IPS DF 19.7 (cell line): Measurements from ENCODE around the gene AQP12B.
"Not testable (repeated sequence)": the region's sequence is repeated elsewhere in the genome, so short reads cannot be mapped to it uniquely, and the experiment has no call there.

Experiments
- DNase-seq: peaks from one replicate; pipeline ENCODE4 v3.0.0-alpha.2; 2013; ENCODE audit warnings: low read depth, low spot score

Gene AQP12B

DNA sequence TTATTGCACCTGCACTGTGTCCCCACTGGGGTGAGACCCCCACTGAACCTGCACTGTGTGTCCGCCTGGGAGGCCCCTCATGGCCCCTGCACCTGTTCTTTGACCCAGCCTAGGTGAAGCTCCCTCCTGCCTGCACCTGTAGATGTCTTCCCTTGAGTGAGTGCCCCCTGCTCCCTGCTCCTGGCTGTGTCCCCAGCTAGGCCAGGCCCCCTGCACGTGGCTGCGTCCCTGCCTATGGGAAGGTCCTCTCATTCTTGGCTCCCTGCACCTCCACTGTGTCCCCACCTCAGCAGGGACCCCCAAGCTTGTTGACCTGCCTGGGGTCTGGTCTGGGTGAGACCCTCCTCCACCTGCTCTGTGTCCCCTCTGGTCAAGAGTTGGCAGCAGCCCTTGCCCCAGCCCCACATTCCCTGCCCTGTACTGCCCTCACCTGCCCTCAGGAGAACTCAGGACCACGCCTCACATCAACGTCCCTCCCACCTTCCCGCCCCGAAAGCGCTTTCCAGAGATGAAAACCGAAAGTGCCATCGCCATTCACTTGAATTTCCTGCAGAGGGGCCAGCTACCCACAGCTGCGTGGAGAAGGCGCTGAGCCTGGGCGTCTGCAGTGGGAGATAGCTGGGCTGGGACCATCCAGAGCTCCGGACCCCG is 769 bp upstream of the AQP12B start:
- not testable (repeated sequence) for DNase-seq

DNA sequence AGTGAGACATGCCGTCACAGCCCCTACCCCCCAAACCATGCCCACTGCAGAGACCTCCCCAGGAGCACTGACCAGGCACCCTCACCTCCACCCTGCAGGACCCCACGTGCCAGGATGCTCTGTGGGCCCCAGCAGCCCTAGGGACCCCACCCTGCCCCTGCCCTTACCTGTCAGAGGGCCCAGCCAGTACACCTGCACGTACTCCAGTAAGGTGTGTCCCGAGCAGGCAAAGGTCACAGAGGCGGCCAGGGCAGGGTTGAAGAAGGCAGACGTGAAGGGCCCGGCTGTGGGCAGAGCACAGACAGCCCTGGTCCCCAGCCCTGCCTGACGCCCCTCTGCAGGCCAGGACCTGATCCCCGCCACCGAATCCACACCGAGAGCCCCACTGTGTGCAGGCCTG is 2.5 kb downstream of the AQP12B start:
- DNase-seq, result not testable (repeated sequence)

DNA sequence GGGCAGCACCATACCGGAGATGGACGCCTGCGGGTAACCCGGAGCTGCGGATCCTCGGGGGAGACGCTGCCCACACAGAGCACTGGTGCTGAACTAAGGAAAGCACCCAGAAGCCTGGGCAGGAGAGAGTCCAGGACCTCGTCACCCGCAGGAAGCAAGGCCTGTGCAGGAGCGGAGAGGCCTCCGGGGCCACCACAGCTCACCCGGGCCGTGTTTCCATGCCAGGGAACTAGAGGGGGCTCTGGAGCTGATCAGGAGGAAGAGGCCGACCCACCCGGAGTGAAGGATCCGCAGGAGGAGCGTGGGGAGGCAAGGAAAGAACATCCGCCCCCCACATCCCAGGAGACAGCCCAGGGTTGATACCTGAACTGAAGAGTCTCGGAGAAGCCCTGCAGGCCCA is 3.8 kb downstream of the AQP12B start:
- DNase-seq, result not testable (repeated sequence)

GRCh38 chr2:240678043-240678442 is 4.6 kb downstream of the AQP12B start:
- DNase-seq, result not testable (repeated sequence)

DNA sequence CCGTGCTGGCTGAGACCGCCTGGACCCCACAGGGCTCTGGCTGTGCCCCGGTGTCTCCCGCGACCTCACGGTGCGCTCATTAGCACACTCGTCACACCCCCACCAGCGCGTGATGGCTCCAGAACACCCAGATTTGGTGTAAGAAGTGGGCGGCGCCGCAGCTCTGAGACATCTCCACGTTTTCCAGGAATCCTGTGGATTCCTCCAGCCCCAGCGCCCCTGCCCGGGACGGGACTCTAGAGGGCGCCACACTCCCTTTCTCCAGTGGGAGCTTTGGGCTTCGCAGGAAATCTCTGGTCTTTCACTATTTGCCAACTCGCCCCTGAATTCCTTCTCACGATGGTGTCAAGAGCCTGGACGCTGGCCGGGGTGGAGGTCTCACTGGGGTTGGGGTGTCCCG is 7.3 kb downstream of the AQP12B start:
- DNase-seq, result not testable (repeated sequence)

- DNase-seq, result not testable (repeated sequence)
Observed at GRCh38 chr2:240674461-240675184, 8.1 kb downstream of the AQP12B start.

GRCh38 chr2:240672701-240673190 is 9.9 kb downstream of the AQP12B start:
- no peak for DNase-seq

GRCh38 chr2:240672076-240672700 is 10.5 kb downstream of the AQP12B start:
- no peak for DNase-seq

DNA sequence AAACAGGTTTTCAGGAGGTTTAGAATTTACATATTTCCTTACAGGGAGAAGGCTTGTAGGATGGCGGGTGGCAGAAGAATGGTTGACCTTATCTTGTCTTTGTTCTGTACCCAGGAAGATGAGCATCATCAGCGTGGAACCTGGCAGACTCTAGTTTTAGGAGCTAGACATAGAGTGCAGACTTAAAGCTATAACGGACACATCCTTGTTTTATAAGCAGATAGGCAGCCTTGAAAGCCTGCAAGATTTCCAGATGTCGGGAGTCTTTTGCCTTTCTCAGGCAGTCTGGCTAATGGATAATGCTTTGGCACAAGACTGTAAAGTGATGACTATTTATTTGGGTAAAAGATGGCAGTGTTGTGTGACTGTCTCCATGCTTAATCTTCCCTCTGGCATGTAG is 11.7 kb downstream of the AQP12B start:
- DNase-seq, result no peak

GRCh38 chr2:240670402-240670801 is 12.3 kb downstream of the AQP12B start:
- DNase-seq, result no peak

DNA sequence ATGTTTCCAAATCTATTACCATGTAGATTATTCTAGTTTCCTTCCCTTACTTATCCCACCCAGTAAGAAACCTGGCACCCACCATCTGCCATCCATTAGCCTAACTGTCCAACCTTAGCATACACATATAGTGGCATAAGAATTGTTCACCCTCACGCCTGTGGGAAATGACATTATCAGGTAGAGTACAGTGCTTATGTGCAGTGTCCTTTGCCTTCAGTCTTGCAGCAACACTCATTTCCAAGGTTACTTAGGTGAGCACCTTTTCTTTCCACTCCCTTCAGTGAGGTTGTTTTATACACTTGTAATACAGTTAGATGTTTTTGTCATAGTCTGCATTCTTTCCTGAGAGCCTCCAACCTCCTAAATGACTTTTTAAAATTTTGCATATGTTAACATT is 18.1 kb downstream of the AQP12B start:
- DNase-seq, result no peak

GRCh38 chr2:240663546-240664190 is 19.0 kb downstream of the AQP12B start:
- DNase-seq, result no peak

DNA sequence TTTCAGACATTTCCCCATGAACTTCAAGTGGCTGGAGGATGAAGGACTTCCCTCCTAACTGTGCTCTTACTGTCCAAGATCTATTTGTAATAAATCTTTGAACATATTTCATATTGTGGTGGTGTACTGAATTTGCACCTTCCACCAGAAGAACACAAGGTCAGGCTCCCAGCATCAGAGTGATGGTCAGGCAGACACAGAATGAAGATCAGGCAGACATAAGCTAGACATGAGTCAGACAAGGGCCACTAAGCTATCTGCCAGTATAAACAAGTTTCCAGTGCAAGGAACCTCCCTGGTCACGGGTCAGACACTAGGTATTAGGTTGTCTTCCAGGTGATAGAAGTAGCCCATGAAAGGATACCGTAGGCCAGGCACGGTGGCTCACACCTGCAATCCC is 20.0 kb downstream of the AQP12B start:
- no peak for DNase-seq

GRCh38 chr2:240659883-240660282 is 22.8 kb downstream of the AQP12B start:
- not testable (repeated sequence) for DNase-seq

DNA sequence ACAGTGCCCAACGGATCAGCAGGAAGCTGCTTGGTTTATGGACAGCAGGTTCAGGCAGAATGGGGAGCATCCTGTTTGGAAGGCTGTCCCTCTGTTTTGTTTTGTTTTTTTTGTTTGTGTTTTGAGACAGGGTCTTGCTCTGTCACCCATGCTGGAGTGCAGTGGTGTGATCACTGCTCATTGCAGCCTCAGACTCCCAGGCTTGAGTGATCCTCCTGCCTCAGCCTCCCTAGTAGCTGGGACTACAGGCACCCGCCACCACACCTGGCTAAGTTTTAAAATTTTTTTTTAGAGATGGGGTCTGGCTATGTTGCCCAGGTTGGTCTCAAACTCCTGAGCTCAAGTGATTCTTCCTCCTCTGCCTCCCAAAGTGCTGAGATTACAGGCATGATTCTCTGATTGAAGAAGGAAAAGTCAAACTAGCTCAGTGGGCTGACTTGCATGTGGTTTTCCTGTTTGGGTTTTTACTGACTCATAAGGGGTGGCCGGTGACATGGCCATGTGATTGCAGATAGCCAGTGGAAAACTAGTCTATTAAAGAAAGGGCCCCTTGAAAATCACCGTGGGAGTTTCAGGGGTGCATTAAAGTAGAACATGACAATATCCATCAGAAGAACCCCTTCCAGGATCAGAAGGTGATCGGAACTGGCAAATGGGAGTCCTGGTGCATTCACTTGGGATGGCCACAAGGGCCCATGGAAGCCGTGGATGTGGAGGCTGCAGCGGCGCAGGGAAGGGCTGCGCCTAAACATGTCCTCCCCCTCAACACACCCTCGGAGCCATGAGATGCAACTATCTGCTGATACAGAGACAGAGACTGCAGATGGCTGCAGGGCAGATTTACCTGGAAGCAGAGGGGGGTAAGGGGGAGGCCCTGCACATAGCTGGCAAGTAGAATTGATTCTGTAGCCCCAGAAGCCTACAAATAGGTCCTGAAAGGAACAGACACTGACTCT is 26.5 kb downstream of the AQP12B start:
- DNase-seq, result no peak

GRCh38 chr2:240651185-240651584 is 31.5 kb downstream of the AQP12B start:
- DNase-seq, result no peak

GRCh38 chr2:240650254-240650965 is 32.3 kb downstream of the AQP12B start:
- DNase-seq, result no peak

GRCh38 chr2:240649331-240649730 is 33.4 kb downstream of the AQP12B start:
- no peak for DNase-seq

DNA sequence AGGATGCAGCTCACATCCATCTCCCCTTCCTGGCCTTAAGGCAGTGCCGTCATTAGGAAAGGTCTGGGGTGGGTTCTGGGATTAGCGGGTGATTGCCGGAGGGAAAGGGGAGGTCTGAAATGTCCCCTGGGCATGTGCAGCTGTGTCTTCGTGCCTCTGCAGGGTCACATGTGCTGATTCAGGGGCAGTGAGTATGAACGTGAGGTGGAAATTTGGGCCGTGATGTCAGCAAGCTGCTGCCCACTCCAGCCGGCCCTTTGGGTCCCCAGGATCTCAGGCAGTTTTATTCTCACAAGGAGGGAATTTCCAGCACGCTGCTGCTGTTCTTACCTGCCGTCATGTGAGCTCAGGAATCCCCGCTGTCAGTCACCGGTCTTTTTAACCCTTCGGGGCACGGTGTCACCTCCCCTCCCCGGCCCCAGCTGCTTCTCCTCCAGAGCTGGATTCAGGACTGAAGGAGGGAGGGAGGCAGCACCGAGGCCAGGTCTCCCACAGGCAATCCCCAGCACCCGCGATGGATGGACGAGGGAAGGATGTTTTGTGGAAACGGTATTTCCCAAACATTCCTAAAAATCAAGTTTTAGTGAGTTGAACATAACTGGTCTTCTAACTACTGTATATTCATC is 33.9 kb downstream of the AQP12B start:
- no peak for DNase-seq

DNA sequence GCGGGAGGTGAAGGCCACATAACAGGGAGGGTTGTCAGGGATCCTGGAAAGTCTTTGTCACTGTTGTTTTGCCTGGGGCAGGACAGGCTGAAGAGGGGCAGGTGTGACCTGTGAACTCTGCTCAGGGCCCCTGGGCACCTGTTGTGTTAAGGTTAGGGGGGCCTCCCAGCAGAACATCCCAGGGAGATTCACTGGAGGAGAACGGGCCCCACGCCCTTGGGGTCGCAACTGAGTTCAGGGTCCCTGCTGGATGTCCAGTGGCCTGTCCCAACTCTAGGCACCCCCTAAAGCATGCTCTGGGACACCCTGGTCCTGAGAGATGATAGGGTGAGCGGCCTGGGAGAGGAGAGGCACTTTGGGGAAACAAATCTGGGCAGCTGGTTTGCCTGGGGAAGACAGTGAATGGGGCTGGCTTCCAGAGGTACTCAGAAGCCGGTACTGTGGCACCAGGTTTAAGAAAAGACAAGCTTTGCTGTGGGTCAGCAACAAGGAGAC is 34.5 kb downstream of the AQP12B start:
- no peak for DNase-seq
